ENCODE measurements around the gene SAMD4A. TPM values are rescaled to one million over a fixed set of nuclear protein-coding genes. Genes with fewer than 3 reads are reported as not detected.

SAMD4A gene
- polyA plus RNA-seq, 3 donors: 3.2 to 8.6 (median 4.2) TPM

DNA sequence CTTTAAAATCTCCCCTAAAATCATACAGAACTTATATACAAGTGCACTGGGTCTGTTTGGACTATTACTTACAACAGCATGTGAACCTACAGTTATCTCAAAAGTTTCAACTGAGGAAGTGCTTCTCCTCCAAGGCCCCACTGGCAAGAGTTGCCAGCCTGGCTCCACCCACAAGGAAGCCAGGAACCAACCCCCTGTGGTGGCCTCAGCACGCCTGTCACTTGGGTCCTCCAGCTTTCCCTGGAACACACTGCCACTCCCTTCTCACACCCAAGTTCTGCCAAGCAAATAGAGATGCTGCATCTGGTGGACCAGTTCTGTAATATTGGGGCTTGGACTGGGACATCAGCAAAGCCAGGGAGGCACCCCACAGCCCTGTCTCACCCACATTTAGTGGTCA, 220.3 kb downstream of the SAMD4A start:
- peak overlapping the region in 1 of 3 experiments; percentile 23 for H3K4me3 ChIP-seq (replicated peaks in 1 of 3; ENCODE audit: low read depth in 2 of 3, low read length in 3 of 3)
- no peaks in the 10 kb centered on the region for H3K9me3 ChIP-seq (replicated peaks in 1 of 2; ENCODE audit: control insufficient read depth in 1 of 2, insufficient read depth in 1 of 2, low read length in 2 of 2)
- peak overlapping the region; percentile 55 for H3K4me2 ChIP-seq (replicated peaks; ENCODE audit: extremely low read depth, low read length, poor library complexity, severe bottlenecking)
- peak overlapping the region; percentile 46 for H2AFZ ChIP-seq (ENCODE audit: insufficient read depth, low read depth, low read length, poor library complexity, severe bottlenecking)
- no peaks in the 10 kb centered on the region for H3K27me3 ChIP-seq (ENCODE audit: control insufficient read depth in 2 of 2, insufficient read depth in 2 of 2, low read length in 2 of 2)
- H3K4me1 ChIP-seq (ENCODE audit: control insufficient read depth in 1 of 2, insufficient read depth in 2 of 2, low read length in 2 of 2): peaks cover 61 to 64% of the 10 kb centered on the region in 2 donors
- Mint-ChIP-seq H3K9me3 (peaks cover 0 to 5% (median 0%) of the 10 kb centered on the region in 7 donors), H3K27ac (peak overlapping the region; percentile 69 to 94 (median 90)), H3K4me1 (peaks cover 60% of the 10 kb centered on the region), H3K27me3 (ENCODE audit: low read depth in 3 of 3) (peaks cover 0 to 7% (median 0%) of the 10 kb centered on the region in 3 donors), H3K4me3 (peak overlapping the region; percentile 13 to 49), H3K36me3 (peaks cover 32 to 49% of the 10 kb centered on the region in 2 donors)
- no peak overlapping the region for H3K9ac ChIP-seq (ENCODE audit: insufficient read depth, low read length, poor library complexity, severe bottlenecking)
- TF ChIP-seq, protein P1, sequence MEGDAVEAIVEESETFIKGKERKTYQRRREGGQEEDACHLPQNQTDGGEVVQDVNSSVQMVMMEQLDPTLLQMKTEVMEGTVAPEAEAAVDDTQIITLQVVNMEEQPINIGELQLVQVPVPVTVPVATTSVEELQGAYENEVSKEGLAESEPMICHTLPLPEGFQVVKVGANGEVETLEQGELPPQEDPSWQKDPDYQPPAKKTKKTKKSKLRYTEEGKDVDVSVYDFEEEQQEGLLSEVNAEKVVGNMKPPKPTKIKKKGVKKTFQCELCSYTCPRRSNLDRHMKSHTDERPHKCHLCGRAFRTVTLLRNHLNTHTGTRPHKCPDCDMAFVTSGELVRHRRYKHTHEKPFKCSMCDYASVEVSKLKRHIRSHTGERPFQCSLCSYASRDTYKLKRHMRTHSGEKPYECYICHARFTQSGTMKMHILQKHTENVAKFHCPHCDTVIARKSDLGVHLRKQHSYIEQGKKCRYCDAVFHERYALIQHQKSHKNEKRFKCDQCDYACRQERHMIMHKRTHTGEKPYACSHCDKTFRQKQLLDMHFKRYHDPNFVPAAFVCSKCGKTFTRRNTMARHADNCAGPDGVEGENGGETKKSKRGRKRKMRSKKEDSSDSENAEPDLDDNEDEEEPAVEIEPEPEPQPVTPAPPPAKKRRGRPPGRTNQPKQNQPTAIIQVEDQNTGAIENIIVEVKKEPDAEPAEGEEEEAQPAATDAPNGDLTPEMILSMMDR (IDR thresholded peaks at IDR 0.05): no peak
- DNase-seq: peak in 2 of 3 donors; percentile 27 to 37
- no peaks in the 10 kb centered on the region for H3K79me2 ChIP-seq (ENCODE audit: insufficient read depth, low read length)
- H4K20me1 ChIP-seq (ENCODE audit: insufficient read depth, low read length): no peaks in the 10 kb centered on the region
- intact Hi-C loops (cut with micrococcal nuclease): no loop called here
- peak overlapping the region; percentile 63 to 79 for H3K27ac ChIP-seq (ENCODE audit: low read depth in 1 of 2, low read length in 2 of 2)
- WGBS (ENCODE audit: insufficient coverage): 0% methylated on average over 1 of the region's 1 CpG
- H3K36me3 ChIP-seq (replicated peaks in 1 of 2; ENCODE audit: control insufficient read depth in 1 of 2, insufficient read depth in 2 of 2, low read length in 2 of 2): peaks cover 10 to 33% of the 10 kb centered on the region in 2 donors

DNA sequence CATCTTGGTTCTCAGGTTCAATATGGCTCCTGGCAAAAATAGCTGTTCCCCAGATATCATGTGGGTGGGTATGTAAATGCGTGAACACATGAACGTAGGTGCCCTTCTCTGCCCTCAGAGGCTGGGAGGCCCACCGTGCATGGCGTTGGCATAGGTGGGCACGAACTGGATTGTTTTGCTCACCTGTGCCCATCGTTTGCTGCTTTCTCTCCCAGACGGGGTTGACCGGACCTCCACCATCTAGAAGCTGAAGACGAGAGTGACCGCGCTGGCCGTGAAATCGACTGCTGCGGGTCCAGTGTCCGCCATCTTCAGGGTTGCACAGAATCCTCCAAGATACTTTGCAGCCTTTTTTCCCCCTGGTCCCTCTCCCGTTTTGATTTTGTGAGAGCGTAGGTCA, 221.8 kb downstream of the SAMD4A start:
- Mint-ChIP-seq H3K4me1 (peaks cover 50% of the 10 kb centered on the region), H3K27ac (peak overlapping the region in 1 of 7 donors; percentile 51), H3K27me3 (ENCODE audit: low read depth in 3 of 3) (peaks cover 0 to 7% (median 0%) of the 10 kb centered on the region in 3 donors), H3K36me3 (peaks cover 32 to 47% of the 10 kb centered on the region in 2 donors), H3K9me3 (peaks cover 0 to 4% (median 0%) of the 10 kb centered on the region in 7 donors), H3K4me3 (no peak overlapping the region)
- Histone ChIP-seq H3K79me2 (ENCODE audit: insufficient read depth, low read length) (no peaks in the 10 kb centered on the region), H3K36me3 (replicated peaks in 1 of 2; ENCODE audit: control insufficient read depth in 1 of 2, insufficient read depth in 2 of 2, low read length in 2 of 2) (peaks cover 10 to 33% of the 10 kb centered on the region in 2 donors), H3K4me3 (replicated peaks in 1 of 3; ENCODE audit: low read depth in 2 of 3, low read length in 3 of 3) (no peak overlapping the region), H3K4me1 (ENCODE audit: control insufficient read depth in 1 of 2, insufficient read depth in 2 of 2, low read length in 2 of 2) (peaks cover 48 to 64% of the 10 kb centered on the region in 2 donors), H2AFZ (ENCODE audit: insufficient read depth, low read depth, low read length, poor library complexity, severe bottlenecking) (no peak overlapping the region), H3K27ac (ENCODE audit: low read depth in 1 of 2, low read length in 2 of 2) (no peak overlapping the region), H3K27me3 (ENCODE audit: control insufficient read depth in 2 of 2, insufficient read depth in 2 of 2, low read length in 2 of 2) (no peaks in the 10 kb centered on the region), H3K4me2 (replicated peaks; ENCODE audit: extremely low read depth, low read length, poor library complexity, severe bottlenecking) (no peak overlapping the region), H3K9me3 (replicated peaks in 1 of 2; ENCODE audit: control insufficient read depth in 1 of 2, insufficient read depth in 1 of 2, low read length in 2 of 2) (no peaks in the 10 kb centered on the region), H3K9ac (ENCODE audit: insufficient read depth, low read length, poor library complexity, severe bottlenecking) (no peak overlapping the region), H4K20me1 (ENCODE audit: insufficient read depth, low read length) (no peaks in the 10 kb centered on the region)
- TF ChIP-seq, protein P1 (IDR thresholded peaks at IDR 0.05): no peak
- intact Hi-C loops (cut with micrococcal nuclease): no loop called here
- DNase-seq: no peak
- WGBS (ENCODE audit: insufficient coverage): 89% methylated on average over 10 of the region's 17 CpGs
